ENCODE measurements around the gene VTI1B. TPM values are rescaled to one million over a fixed set of nuclear protein-coding genes. Genes with fewer than 3 reads are reported as not detected.

VTI1B gene
- total RNA-seq, 1 donor from 2014 or later = 64.3 TPM

Other genes starting within 250 kb of the VTI1B start
- gene TMEM229B, start 185.9 kb downstream of the VTI1B start, total RNA-seq = 0.21 and 0.41 TPM in 2 replicates
- 9.4 and 11.5 TPM in 2 replicates for gene PLEKHH1, start 141.3 kb downstream of the VTI1B start, total RNA-seq
- 27.1 and 28.5 TPM in 2 replicates for gene PIGH, start 74.4 kb downstream of the VTI1B start, total RNA-seq
- 35.0 and 45.6 TPM in 2 replicates for gene ARG2, start 54.7 kb downstream of the VTI1B start, total RNA-seq
- 77.3 and 78.2 TPM in 2 replicates for gene RDH11, start 21.1 kb upstream of the VTI1B start, total RNA-seq
- 0.34 TPM in 1 of 2 replicates, not detected in the other for gene RDH12, start 27.3 kb upstream of the VTI1B start, total RNA-seq
- 26.2 and 30.8 TPM in 2 replicates for gene ZFYVE26, start 142.0 kb upstream of the VTI1B start, total RNA-seq
- 7.6 and 9.5 TPM in 2 replicates for gene RAD51B, start 145.1 kb upstream of the VTI1B start, total RNA-seq

Data from kidney epithelial cell (primary cell).